A673 (cell line): ENCODE results near the gene C8B. TPM values are rescaled to one million over a fixed set of nuclear protein-coding genes. Genes with fewer than 3 reads are reported as not detected.

Experiments
- BruUV-seq: library from RNA; stranded (reverse); fragments of 400-500 nt; replicated peaks from 2 replicates; lab custom pipeline; 2021; lab: Mats Ljungman, UMichigan
- CTCF ChIA-PET: fragments of 300-600 bp; sonication (Branson Sonifier 250); formaldehyde crosslinking; loops from one replicate; lab custom pipeline; 2022; ENCODE audit warnings: antibody characterized with exemption; lab: Charles Lee
- POLR2A ChIA-PET: fragments of 300-600 bp; sonication (Branson Sonifier 250); formaldehyde crosslinking; loops from one replicate; lab custom pipeline; 2022; ENCODE audit warnings: antibody characterized with exemption; ENCODE audit not compliant: low non-redundant PET; lab: Charles Lee
- DNase-seq: peaks from one replicate; pipeline ENCODE4 v3.0.0-alpha.2; 2015; ENCODE audit warnings: low spot score
- H3K27ac ChIP-seq: fragments of 200-600 bp; sonication (generic); 2 replicates; pipeline ENCODE4 v1.5.1; 2016; ENCODE audit warnings: mixed run types, low read depth, mild to moderate bottlenecking, mixed read lengths, antibody characterized with exemption, low read length; ENCODE audit not compliant: poor library complexity, severe bottlenecking
- H3K27me3 ChIP-seq: fragments of 200-600 bp; sonication (generic); replicated peaks from 2 replicates; pipeline ENCODE4 v1.6.1; 2017; ENCODE audit warnings: mixed run types, low read depth, mild to moderate bottlenecking, mixed read lengths, antibody characterized with exemption, low read length; ENCODE audit not compliant: insufficient read depth, poor library complexity
- H3K36me3 ChIP-seq: fragments of 200-600 bp; sonication (generic); 2 replicates; pipeline ENCODE4 v1.6.1; 2016; ENCODE audit warnings: mixed run types, mild to moderate bottlenecking, mixed read lengths, antibody characterized with exemption, low read length; ENCODE audit not compliant: insufficient read depth, poor library complexity, severe bottlenecking
- H3K4me1 ChIP-seq: fragments of 200-600 bp; sonication (generic); 2 replicates; pipeline ENCODE4 v1.6.1; 2017; ENCODE audit warnings: mixed run types, mild to moderate bottlenecking, mixed read lengths, antibody characterized with exemption, low read length; ENCODE audit not compliant: insufficient read depth, poor library complexity, severe bottlenecking
- H3K4me3 ChIP-seq: fragments of 200-600 bp; sonication (generic); 2 replicates; pipeline ENCODE4 v1.5.1; 2016; ENCODE audit warnings: low read depth, mixed run types, mild to moderate bottlenecking, mixed read lengths, low read length; ENCODE audit not compliant: poor library complexity, severe bottlenecking
- H3K9me3 ChIP-seq: fragments of 200-600 bp; sonication (generic); 2 replicates; pipeline ENCODE4 v1.6.1; 2016; ENCODE audit warnings: mixed run types, low read depth, mild to moderate bottlenecking, mixed read lengths, antibody characterized with exemption, low read length; ENCODE audit not compliant: poor library complexity, severe bottlenecking
- EZH2 ChIP-seq: fragments of 200-600 bp; sonication (generic); IDR thresholded peaks from 2 replicates; pipeline ENCODE4 v1.6.1; 2017; ENCODE audit warnings: borderline replicate concordance, low read depth, mild to moderate bottlenecking, mixed read lengths, antibody characterized with exemption, low read length; ENCODE audit not compliant: poor library complexity, severe bottlenecking
- intact Hi-C: fragments of 100-400 bp; cut with micrococcal nuclease; formaldehyde crosslinking; loops from one replicate; pipeline ENCODE4 v1.10.0; 2022; ENCODE audit not compliant: unreplicated experiment
- total RNA-seq: library from RNA; stranded (reverse); gene quantifications from 2 replicates; pipeline ENCODE4 v1.2.3, GENCODE V29; 2021
- TF ChIP-seq, protein P1 (sequence below): fragments of 300-800, 200-600 bp; sonication (generic); conservative IDR thresholded peaks from 2 replicates; pipeline ENCODE4 v1.5.1; 2017; ENCODE audit warnings: low read depth, mild to moderate bottlenecking, antibody characterized with exemption, low read length, moderate library complexity, mixed read lengths

The C8B gene
- total RNA-seq, 1 experiment from 2014 or later = 0.39 TPM

DNA sequence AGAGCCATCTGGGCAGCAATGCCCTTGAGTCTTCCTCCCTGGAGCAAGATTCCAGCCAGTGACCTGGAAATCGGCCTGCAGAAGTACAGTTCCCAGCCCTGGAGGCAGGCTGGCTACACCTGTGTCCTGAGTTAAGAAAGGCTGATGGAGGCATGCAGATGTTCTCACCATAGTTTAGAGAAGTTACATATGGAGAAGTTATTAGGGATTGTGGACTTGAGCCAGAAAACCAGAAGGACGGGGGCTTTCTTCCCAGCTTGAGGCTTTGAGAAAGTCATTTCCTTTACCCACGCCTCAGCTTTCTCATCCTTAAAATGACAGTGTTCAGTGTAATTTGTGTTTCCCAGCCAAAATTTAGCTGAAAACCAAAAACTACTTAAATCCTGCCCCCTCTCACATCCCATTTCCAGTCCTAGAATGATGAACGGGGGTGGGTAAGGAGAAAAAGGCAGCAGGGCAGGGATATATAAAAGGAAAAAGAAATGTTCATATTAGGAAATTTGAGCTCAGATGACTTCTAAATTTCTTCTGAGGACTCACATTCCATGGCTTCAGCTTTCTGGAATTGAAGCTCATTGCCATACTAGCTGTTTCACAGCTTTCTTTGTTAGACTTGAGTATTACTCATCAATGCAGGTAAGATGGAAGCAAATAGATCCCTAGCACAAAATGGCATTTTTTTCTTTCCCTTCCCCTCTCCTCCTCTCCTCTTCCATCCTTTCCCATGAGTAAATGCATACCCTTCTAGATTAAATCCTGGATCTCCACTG, 14.4 kb upstream of the C8B start:
- H3K36me3 ChIP-seq = no peaks in the 10 kb centered on the region
- H3K9me3 ChIP-seq = no peaks in the 10 kb centered on the region
- POLR2A ChIA-PET = no interaction called here
- BruUV-seq = no TSS peak
- H3K4me3 ChIP-seq = no peak overlapping the region
- H3K4me1 ChIP-seq = peaks cover 3% of the 10 kb centered on the region
- CTCF ChIA-PET = no interaction called here
- no peak for TF ChIP-seq EZH2
- TF ChIP-seq, protein P1, sequence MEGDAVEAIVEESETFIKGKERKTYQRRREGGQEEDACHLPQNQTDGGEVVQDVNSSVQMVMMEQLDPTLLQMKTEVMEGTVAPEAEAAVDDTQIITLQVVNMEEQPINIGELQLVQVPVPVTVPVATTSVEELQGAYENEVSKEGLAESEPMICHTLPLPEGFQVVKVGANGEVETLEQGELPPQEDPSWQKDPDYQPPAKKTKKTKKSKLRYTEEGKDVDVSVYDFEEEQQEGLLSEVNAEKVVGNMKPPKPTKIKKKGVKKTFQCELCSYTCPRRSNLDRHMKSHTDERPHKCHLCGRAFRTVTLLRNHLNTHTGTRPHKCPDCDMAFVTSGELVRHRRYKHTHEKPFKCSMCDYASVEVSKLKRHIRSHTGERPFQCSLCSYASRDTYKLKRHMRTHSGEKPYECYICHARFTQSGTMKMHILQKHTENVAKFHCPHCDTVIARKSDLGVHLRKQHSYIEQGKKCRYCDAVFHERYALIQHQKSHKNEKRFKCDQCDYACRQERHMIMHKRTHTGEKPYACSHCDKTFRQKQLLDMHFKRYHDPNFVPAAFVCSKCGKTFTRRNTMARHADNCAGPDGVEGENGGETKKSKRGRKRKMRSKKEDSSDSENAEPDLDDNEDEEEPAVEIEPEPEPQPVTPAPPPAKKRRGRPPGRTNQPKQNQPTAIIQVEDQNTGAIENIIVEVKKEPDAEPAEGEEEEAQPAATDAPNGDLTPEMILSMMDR = no peak
- H3K27me3 ChIP-seq = no peaks in the 10 kb centered on the region
- H3K27ac ChIP-seq = no peak overlapping the region
- intact Hi-C loops = no loop called here
- no peak for DNase-seq

DNA sequence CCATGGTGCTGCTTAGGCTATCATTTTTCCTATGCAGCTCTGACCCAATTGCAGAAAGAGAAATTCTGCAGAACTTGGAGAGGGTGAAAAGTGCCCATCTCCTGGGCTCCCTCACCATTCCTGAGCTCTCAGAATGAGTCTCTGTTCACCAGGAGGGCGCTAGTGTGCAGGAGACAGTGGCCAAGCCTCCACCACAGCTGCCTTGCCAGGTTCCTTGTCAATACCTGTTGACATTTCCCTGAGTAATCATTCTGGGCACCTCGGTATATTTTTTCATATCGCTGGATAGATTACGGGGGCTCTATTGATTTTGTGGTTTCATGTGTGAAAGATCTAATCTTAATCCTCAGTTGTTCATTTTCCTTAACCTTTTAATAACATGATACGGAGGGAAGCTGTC, 13.0 kb upstream of the C8B start:
- H3K27me3 ChIP-seq = no peaks in the 10 kb centered on the region
- no peak for TF ChIP-seq EZH2
- TF ChIP-seq, protein P1 = no peak
- no peaks in the 10 kb centered on the region for H3K9me3 ChIP-seq
- intact Hi-C loops = no loop called here
- H3K27ac ChIP-seq = no peak overlapping the region
- ChIA-PET CTCF (no interaction called here), POLR2A (no interaction called here)
- peaks cover 3% of the 10 kb centered on the region for H3K4me1 ChIP-seq
- no peak for DNase-seq
- no peaks in the 10 kb centered on the region for H3K36me3 ChIP-seq
- BruUV-seq = no TSS peak
- no peak overlapping the region for H3K4me3 ChIP-seq

DNA sequence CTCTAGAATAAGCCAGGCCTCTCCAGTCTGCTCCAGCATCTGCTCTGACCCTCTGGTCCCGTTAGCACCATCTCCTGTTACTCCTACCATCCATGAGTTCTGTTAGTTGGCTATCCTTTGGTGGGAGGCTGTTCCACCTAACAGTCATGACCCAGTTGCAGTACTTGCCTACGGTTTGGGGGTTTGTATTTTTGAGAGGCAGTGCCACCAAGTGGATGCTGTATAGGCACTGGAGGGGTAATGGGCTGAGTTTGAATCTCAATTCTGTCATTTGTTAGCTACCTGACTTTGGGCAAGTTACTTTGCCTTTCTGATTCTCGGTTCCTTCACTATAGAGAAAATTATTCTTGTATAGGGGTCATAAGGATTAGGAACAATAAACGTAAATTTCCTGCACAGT, 12.1 kb upstream of the C8B start:
- CTCF ChIA-PET = interaction anchor here (0.6 kb wide), 1 partner anchor 150 kb away, joined by 5 read pairs; no protein-coding TSS in a partner anchor

More for the DNA sequence above, 12.1 kb upstream of the C8B start:
- Histone ChIP-seq H3K27me3 (no peaks in the 10 kb centered on the region), H3K4me1 (peaks cover 3% of the 10 kb centered on the region), H3K36me3 (no peaks in the 10 kb centered on the region), H3K4me3 (no peak overlapping the region), H3K27ac (no peak overlapping the region), H3K9me3 (no peaks in the 10 kb centered on the region)
- no peak for DNase-seq
- no TSS peak for BruUV-seq
- intact Hi-C loops = no loop called here
- POLR2A ChIA-PET = no interaction called here
- TF ChIP-seq, protein P1 = 0 out of 2 replicates have a peak, but pooled peaks have one; percentile 15
- no peak for TF ChIP-seq EZH2
